ENCODE measurements around the gene ACSF2.
A peak's percentile ranks its signal among the peaks of the same experiment; 100 is the strongest.
"Not testable (repeated sequence)": the region's sequence is repeated elsewhere in the genome, so short reads cannot be mapped to it uniquely, and the experiment has no call there.

The ACSF2 gene, protein sequence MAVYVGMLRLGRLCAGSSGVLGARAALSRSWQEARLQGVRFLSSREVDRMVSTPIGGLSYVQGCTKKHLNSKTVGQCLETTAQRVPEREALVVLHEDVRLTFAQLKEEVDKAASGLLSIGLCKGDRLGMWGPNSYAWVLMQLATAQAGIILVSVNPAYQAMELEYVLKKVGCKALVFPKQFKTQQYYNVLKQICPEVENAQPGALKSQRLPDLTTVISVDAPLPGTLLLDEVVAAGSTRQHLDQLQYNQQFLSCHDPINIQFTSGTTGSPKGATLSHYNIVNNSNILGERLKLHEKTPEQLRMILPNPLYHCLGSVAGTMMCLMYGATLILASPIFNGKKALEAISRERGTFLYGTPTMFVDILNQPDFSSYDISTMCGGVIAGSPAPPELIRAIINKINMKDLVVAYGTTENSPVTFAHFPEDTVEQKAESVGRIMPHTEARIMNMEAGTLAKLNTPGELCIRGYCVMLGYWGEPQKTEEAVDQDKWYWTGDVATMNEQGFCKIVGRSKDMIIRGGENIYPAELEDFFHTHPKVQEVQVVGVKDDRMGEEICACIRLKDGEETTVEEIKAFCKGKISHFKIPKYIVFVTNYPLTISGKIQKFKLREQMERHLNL

DNA sequence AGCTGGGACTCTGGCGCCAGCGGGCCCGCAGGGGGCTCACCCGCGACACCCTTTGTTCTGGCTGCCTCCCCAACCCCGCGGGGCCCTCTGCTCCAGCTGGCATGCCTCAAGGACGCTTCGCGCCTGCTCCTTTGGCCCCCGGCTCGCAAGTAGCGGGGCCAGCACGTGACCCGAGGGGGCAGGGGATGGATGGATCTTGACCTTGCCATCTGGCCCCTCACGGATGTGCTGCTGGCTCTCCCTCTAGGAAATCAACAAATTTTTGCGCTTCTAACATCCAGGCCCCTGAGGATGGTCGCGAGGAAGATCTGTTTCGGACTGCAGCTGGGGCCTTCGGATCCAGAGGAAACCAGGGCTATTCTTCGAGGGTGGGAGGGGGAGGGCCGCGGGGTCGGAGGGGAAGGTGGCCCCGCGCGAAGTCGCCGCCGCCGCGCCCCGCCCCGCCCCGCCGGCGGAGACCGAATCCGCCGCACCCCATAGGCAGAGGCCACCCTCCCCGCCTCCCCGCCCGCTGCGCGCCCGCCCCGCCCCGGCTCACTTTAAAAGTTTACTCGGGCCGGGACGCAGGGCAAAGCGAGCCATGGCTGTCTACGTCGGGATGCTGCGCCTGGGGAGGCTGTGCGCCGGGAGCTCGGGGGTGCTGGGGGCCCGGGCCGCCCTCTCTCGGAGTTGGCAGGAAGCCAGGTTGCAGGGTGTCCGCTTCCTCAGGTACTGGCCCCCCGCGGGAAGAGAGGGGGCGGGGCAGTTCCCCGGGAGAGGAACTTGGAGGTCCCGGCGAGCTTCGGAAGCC, at the start of gene ACSF2:
Gene ACSF2 (plus strand): TSS at position 537 of the 790 bp plus-strand sequence. CDS start 44 bp downstream, at position 581.
- peak; percentile 65 for DNase-seq

DNA sequence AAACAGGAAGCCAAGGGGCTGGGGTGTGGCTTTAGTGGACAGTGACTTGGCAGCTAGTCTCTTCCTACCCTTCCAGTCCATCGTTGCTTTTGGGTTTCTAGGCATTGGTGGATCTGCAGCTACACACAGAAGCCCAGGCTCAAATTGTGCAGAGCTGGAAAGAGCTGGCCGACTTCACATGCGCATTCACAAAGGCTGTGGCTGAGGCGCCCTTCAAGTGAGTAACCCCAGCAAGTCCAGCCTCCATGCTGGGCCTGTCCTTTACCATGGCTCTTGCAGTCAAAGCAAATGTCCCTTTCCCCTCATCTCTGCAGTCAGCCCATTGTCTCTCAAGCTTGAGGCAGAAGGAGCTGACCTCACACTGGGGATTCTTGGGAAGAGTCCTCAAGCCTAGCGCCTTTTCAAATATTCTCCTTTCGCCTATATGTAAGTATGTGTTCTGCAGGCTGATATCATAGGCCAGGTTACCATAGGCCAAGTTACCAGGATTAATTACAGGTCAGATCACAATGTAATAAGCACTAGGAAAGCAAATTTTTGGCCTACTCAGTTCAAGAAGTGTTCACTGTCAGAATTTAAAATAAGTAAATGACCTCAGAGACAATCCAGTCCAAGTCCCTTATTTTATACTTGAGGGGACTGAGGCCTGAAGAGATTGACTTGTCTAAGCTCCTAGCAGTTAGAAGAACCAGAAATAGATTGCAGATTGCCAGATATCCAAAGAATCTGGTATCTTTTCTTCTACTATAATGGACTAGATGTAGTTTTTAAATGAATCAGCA, 46.5 kb upstream of the ACSF2 start:
- DNase-seq = no peak

DNA sequence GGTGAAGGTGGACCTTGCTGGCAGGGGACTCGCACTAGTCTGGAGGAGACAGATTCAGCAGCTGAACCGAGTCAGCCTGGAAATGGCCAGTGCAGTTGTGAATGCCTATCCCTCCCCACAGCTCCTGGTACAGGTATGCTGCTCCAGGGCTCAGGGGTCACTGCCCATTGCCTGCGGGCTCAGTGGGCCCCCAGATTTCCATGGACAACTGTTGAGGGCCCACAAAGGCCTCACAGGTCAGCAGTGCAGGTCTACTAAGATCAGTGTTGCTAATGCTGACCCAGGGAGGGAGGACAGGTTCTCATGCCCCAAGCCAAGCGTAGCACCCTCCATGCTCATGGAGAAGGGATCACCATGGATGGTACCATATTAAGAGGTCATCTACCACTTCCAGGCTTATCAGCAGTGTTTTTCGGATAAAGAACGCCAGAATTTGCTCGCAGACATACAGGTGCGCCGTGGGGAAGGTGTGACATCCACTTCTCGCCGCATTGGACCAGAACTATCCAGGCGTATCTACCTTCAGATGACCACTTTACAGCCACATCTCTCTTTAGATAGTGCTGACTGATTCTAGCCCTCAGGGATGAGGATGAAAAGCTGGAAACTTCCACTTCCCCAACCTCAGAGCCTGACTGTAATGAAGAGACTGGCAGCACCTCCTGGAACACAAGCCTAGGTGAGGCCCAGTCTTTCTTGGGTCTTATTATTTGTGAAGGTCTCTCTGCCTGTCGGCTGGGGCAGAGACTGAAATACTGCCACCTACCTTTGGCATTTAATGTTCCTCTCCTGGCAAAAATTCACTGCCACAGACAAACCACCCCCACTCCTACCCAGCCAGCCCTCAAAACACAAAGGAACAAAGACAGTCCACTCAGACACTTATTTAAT, 45.4 kb upstream of the ACSF2 start:
- no peak for DNase-seq

DNA sequence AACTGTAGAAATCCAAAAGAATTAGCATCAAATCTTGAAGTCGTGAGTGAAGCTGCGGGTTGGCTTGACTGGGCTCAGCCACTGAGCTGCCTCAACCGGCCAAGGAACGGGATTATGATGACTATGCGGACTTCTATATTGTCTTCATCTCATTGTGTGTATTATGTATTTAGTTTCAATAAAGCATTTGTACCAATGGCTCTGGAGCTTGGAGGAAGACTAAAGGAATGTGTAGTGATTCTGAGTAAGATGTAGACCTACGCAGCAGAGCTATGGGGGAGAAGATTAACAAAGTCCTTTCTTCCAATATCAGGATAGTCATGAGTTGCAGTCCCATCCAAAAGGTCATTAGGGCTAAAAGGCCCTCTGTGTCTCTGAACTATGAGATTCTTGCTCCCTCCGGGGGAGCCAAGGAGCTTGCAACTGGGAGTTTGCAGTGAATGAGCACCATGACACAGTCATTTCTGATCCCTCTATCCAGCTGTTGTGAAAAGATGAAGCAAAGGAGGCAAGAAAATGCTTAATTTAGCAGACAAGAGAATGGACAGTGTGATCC, 44.7 kb upstream of the ACSF2 start:
- no peak for DNase-seq

DNA sequence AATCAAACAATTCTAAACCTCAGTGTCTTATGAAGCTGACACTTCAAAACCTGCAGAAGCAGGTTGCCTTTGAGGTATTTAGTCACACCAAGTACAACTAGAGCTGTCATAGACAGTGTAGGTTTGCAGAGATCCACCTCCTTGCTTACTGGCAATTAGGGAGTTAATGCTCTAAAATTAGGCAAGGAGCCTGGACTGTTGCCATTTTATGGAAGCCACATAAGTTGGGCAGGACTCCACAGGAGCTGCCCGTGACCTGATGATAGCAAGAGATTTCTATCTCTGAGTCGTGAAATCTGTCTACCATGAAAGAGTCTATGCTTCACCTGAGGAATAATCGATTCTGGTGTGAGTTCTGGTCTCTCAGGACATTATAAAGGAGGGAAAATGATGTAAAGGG, 44.1 kb upstream of the ACSF2 start:
- peak; percentile 19 for DNase-seq

DNA sequence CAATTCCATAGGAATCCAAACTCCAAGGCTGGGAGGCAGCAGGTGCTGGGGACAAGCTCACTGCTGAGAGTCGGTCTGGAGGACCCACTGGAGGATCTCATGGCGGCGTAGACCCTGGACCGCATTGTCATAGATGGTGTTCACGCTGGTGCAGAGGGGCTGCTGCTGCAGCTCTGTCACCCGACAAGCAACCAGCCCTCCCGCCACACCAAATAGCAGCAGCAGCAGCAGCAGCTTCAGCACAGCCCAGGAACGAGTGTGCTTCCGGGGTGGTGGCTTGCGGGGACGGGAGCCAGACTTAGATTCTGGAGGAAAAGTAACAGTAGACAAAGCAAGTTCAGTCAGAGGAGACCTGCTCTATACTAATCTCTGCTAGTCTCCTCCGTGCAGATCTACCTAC, 43.1 kb upstream of the ACSF2 start:
- DNase-seq = no peak

DNA sequence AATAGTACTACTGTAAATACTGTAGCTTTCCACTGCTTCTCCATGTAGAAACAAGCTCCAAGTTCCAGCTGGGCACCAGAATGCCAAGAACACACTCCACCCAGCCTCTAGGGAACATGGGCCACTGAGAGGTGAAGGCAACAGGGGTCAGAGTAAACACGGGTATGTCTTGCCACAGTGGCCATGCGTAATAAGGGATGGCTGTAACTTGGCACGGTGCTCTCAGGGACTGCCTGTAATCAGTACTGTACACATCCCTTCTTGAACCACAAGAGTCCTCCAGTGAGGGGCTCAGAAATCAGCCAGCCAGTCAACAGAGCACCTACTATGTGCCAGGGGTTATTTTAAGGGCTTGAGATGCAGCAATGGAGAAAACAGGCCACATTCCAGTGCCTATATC, 39.5 kb upstream of the ACSF2 start:
- DNase-seq = no peak

DNA sequence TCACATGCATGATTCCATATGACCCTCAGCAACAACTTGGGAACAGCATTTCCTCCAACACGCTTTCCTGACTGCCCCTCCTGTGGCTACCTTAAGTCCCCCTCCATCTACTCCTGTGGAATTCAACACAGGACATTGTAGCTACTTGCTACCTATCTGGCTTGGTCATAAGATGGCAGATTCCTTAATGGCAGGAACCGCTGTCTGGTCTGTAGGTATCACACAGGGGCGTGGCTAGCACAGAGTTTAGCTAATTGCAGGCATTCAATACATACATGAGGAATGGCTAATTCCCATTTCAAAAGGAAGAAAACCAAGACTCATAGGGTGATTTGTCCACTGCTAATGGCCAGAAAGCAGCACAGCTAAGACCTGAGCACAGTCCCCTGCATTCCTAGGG, 37.3 kb upstream of the ACSF2 start:
- no peak for DNase-seq

DNA sequence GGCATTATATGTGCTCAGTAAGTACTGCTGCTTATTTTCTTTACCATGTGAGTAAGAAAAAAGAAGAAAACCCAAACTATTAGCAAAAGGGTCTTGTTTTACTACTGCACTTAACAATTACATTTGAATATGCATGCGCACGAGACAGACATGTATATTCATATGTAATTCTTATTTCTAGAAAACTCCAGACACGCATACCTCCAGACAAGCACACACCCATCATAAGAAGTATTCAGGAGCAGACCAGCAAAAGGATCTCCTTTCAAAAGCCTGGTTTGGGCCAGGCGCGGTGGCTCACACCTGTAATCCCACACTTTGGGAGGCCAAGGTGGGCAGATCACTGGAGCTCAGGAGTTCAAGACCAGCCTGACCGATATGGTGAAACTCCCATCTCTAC, 36.5 kb upstream of the ACSF2 start:
- no peak for DNase-seq

DNA sequence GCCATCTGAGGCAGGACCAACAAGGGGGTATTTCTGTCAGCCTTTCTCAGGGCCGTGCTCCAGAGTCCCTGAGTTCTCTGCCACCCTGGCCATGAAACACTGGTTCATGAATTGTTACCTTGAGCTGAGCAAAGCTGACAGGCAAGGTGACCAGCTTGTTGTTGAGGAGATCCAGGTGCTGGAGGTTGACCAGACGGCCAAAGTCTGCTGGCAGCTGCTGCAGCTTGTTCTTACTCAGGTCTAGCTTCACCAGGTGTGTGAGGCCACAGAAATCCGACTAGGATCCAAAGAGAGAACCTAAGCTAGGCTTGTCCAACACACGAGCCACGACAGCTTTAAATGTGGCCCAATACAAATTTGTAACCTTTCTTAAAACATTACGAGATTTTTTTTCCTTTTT, 33.4 kb upstream of the ACSF2 start:
- no peak for DNase-seq

DNA sequence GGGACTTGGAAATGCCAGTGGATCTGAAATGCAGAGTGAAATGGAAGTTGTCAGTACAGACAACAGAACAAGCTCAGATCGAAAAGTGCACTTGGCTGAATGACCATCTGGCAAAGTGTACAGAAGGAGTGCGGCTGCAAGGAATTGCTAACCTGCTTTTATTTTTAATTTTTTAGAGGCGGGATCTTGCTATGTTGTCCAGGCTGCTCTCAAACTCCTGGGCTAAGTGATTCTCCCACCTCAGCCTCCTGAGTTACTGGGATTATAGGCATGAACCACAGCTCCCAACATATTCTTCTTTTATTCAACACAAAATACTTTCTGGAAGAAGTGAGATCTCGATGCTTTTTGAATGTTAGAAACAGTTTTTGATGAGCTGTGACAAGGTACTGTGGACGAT, 32.3 kb upstream of the ACSF2 start:
- DNase-seq = no peak

DNA sequence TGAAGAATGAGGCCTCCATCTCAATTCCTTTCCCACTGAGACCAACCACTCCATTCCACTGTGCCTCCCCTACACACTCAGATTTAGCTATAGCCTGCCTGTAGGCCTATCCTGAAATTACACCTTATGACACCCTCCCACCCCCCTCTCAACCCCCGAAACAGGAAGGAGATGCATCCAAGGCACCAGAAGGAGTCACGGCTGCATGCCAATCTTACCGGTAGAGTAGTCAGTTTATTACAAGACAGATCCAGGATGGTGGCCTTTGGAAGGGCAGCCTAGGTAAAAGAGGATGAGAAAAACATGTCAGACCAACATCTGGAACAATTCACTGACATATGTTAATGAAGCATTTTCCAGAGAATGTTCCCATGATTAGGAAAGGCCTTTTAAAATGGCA, 31.3 kb upstream of the ACSF2 start:
- peak; percentile 26 for DNase-seq

DNA sequence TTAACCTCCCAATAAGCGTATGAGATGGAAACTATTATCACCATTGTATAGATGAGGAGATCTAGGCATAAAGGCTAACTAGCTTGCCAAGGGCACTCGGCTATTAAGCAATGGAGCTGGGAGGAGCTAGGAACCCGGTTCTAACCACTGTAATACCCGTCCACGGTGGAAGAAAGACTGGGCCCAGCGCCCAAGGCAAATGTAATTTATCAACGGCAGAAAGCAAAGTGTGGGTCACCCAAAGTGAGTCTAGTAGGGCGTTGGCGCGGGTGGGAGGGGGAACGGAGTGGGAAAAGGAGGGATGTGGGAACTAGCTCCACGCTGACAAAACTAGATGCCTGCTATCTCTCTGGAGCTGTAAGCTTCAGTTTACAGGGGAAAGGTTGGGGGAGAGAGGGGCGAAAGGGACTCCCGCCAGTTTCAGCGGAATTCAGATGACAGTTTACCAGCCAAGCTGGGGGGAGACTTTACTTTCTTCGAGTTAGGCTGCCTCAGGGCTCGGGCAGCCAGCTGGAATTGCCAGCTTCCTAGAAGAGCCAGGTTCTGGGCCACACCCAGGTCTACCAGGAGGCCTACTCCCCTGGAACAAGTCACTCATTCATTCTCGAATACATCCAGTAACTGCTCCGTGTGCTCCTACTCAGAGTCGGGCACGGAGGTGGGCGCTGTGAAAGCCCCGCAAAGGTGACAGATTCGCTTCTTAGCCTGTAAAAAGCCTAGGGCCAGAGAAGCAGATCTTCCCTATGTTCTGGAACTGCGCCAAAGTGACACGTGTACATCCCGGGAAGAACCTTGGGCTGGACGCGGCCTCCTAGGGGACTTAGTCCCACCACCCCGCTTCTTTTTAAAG, 29.5 kb upstream of the ACSF2 start:
- peak; percentile 57 for DNase-seq

DNA sequence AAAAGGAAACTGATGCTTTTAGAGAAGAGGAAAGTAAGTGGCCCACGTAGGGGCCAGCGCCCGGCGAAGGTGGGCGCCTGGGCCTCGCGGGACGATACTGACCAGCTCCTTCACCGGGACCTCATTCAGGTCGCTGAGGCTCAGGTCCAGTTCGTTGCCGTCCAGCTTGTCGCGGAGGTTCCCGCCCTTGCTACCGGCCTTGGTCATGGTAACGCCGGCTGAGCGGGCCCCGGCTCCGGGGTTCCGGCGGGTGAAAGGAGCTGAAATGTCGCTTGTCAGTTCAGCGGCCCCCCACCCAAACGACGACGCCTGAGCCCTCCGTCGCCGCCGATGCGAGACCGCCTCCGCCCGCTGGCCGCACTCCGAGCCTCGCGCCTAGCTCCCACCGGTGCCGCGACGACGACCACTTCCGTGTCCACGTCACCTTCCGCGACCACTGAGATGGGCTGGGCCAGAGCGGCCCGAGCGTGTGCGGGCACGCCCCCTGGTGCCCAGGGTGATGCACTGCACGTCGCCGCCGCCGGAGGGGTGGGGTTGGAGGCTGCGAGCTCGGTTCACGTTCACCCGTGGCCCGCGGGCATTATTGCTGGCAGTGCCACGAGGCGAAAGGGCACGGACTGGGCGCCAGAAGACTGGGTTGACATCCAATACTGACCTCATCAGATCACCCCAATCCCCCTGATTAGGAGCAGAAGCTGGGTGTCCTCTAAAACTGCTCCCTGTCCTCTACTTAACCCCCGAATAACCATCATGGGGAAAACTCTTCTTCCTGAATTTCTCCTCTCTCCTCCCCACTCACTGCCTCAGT, 28.7 kb upstream of the ACSF2 start, which contains the start of gene LRRC59:
Gene LRRC59 (minus strand): TSS at position 413 of the 808 bp plus-strand sequence. CDS start 206 bp downstream, at position 207.
- DNase-seq = peak; percentile 85

DNA sequence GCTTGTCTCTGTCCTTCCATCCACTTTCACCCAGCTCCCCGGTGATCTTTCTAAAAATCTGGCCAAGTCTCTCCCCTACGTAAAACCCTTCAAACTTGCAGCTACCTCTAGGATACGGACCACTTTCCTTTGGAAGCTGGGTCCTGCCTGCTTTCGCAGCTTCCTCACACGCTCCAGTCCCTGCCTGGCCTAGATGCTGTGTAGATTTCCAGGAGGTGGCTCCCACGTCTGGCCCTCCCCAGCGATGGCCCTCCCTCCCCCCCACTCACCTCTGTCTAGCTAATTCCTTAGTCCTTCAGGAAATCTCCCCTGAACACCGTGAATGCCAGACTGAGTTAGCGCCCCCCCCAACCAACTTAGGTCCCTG, 28.1 kb upstream of the ACSF2 start:
- no peak for DNase-seq

DNA sequence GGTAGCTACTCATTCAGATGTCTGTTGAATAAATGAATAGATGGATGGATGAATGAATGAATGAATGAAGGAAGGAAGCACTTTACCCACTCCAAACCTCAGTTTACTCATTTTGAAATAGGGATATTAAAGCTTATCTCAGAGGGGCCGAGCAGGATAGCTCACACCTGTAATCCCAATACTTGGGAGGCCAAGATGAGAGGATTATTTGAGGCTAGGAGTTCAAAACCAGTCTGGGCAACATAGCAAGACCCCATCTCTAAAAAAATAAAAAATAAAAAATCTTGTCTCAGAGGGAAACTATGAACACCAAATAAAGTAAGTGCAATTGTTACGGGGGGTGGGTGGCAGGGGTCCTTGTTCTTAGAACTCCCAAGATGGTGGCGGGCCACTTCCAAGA, 27.3 kb upstream of the ACSF2 start:
- DNase-seq = not testable (repeated sequence)

DNA sequence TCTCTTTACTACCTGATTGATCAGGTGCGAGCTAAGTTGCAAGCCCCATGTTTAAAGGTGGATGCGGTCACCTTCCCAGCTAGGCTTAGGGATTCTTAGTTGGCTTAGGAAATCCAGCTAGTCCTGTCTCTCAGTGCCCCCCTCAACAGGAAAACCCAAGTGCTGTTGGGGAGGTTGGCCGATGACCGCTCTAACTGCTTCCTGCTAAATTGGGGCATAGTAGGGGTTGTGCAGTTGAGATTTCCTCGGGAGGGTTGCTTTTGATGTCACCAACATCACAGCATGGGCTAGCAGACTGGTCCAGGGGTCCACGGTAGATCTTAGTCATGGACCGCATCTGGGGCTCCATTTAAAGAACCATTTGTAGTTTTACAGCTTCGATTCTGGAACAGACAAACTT, 26.4 kb upstream of the ACSF2 start:
- not testable (repeated sequence) for DNase-seq

DNA sequence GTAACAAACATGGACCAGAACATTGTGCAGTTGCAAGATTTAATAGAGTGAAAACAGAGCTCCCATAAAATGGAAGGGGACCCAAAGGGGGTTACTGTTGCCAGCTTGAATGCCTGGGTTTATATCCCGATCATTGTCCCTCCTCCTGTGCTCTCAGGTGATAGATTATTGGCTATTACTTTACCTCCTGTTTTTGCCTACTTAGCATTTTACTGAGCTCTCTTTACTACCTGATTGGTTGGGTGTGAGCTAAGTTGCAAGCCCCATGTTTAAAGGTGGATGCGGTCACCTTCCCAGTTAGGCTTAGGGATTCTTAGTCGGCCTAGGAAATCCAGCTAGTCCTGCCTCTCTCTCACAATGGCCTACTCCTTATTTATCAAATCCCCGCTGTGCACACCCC, 20.7 kb upstream of the ACSF2 start:
- DNase-seq = not testable (repeated sequence)

DNA sequence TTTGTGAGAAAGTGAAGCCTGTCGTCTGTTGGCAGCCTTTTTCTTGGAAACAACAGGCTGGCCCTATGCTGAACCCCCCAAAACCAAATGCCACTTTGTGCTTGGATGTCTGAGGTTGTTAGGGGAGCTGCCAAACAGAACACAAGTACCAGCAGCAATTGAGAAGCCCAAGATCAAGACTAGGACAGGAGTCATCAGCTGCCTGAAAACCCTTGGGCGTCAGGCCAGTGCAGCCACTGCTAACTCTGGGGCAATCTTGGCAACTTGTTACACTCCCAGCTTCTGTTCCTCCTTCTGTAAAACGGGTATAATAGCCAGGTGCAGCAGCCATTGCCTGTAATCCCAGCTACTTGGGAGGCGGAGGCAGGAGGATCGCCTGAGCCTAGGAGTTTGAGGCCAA, 19.4 kb upstream of the ACSF2 start:
- DNase-seq = no peak

DNA sequence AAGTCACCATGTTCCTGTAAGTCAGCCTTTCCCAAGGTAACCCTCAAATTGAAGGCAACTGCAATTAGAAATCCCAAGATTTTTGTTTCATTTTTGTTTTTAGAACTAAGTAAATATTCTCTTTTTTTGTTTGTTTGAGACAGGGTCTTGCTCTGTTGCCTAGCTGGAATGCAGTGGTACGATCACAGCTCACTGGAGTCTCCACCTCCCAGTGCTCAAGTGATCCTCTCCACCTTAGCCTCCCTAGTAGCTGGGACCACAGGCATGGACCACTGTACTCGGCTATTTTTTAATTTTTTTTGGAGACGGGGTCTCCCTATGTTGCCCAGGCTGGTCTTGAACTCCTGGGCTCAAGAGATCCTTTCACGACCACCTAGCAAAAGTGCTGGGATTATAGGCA, 18.1 kb upstream of the ACSF2 start:
- DNase-seq = no peak
